Vagina (tissue), 2 donors: ENCODE data around the gene CREBBP. TPM values are rescaled to one million over a fixed set of nuclear protein-coding genes. Genes with fewer than 3 reads are reported as not detected.

Experiments
- DNase-seq, 2 donors: peaks; one replicate each; pipeline ENCODE4 v3.0.0-alpha.2; 2017; ENCODE audit errors: extremely low spot score in 2 of 2
- H3K27ac ChIP-seq: fragments of 200-600 bp; sonication (generic); one replicate; pipeline ENCODE4 v1.5.1; 2019
- H3K27me3 ChIP-seq: fragments of 200-600 bp; sonication (generic); one replicate; pipeline ENCODE4 v1.5.1; 2019
- H3K36me3 ChIP-seq, 2 donors: fragments of 200-600 bp; sonication (generic); one replicate each; pipeline ENCODE4 v1.5.1; 2017 to 2019
- H3K4me1 ChIP-seq: fragments of 200-600 bp; sonication (generic); one replicate; pipeline ENCODE4 v1.5.1; 2019
- H3K4me3 ChIP-seq, 2 donors: fragments of 200-600 bp; sonication (generic); 1 replicate in 1 of 2; 2 replicates in 1 of 2; pipeline ENCODE4 v1.5.1; 2016 to 2019
- H3K9me3 ChIP-seq: fragments of 200-600 bp; sonication (generic); one replicate; pipeline ENCODE4 v1.5.1; 2019
- CTCF ChIP-seq, 3 experiments: fragments of 450-650 bp in 2 of 3; fragments of 200-600 bp in 1 of 3; sonication (generic) in 1 of 3; IDR thresholded peaks; one replicate each; pipeline ENCODE4 v1.5.1; 2017 to 2019; ENCODE audit warnings: antibody characterized with exemption in 3 of 3, mild to moderate bottlenecking in 2 of 3, moderate library complexity in 2 of 3
- POLR2A ChIP-seq, 2 donors: fragments of 450-650 bp; IDR thresholded peaks; one replicate each; pipeline ENCODE4 v1.6.1; 2017; ENCODE audit warnings: antibody characterized with exemption in 2 of 2, mild to moderate bottlenecking in 2 of 2, moderate library complexity in 2 of 2
- POLR2AphosphoS5 ChIP-seq, 2 donors: sonication (generic); formaldehyde crosslinking; IDR thresholded peaks; one replicate each; pipeline ENCODE4 v1.9.0; 2017; ENCODE audit warnings: antibody characterized with exemption in 2 of 2, mild to moderate bottlenecking in 2 of 2, low read depth in 1 of 2; ENCODE audit not compliant: insufficient read depth in 1 of 2
- intact Hi-C: fragments of 100-400 bp; cut with DNase I; formaldehyde crosslinking; loops from one replicate; pipeline ENCODE4 v1.15.1; 2023
- total RNA-seq: library from RNA; depleted of rRNA; stranded (reverse); fragments of >200 nt; gene quantifications from one replicate; pipeline ENCODE4 v1.2.3, GENCODE V29; 2016

CREBBP gene
- total RNA-seq, 1 donor from 2014 or later, result 102 TPM

GRCh38 chr16:3789375-3790099, 91.0 kb downstream of the CREBBP start:
- H3K27me3 ChIP-seq, result no peaks in the 10 kb centered on the region
- peaks cover 0 to 26% of the 10 kb centered on the region in 2 donors for H3K36me3 ChIP-seq
- H3K9me3 ChIP-seq, result no peaks in the 10 kb centered on the region
- intact Hi-C loops, result no loop called here
- TF ChIP-seq POLR2A (IDR thresholded peaks at IDR 0.05) (no peak), POLR2AphosphoS5 (IDR thresholded peaks at IDR 0.05; ENCODE audit: insufficient read depth in 1 of 2, low read depth in 1 of 2) (no peak), CTCF (IDR thresholded peaks at IDR 0.05) (no peak)
- H3K27ac ChIP-seq, result no peak overlapping the region
- DNase-seq, result no peak
- H3K4me3 ChIP-seq, result no peak overlapping the region
- H3K4me1 ChIP-seq, result peaks cover 21% of the 10 kb centered on the region

GRCh38 chr16:3788711-3789374, 91.7 kb downstream of the CREBBP start:
- TF ChIP-seq POLR2A (IDR thresholded peaks at IDR 0.05), result no peak
- TF ChIP-seq POLR2AphosphoS5 (IDR thresholded peaks at IDR 0.05; ENCODE audit: insufficient read depth in 1 of 2, low read depth in 1 of 2), result no peak
- TF ChIP-seq CTCF (IDR thresholded peaks at IDR 0.05), result no peak
- Histone ChIP-seq H3K9me3 (no peaks in the 10 kb centered on the region), H3K4me3 (no peak overlapping the region), H3K4me1 (peaks cover 15% of the 10 kb centered on the region), H3K27me3 (no peaks in the 10 kb centered on the region), H3K27ac (no peak overlapping the region), H3K36me3 (peaks cover 0 to 26% of the 10 kb centered on the region in 2 donors)
- intact Hi-C loops, result no loop called here
- no peak for DNase-seq

- TF ChIP-seq CTCF (IDR thresholded peaks at IDR 0.05) (no peak), POLR2AphosphoS5 (IDR thresholded peaks at IDR 0.05; ENCODE audit: insufficient read depth in 1 of 2, low read depth in 1 of 2) (no peak), POLR2A (IDR thresholded peaks at IDR 0.05) (no peak)
- no peak overlapping the region for H3K4me3 ChIP-seq
- H3K4me1 ChIP-seq, result peaks cover 8% of the 10 kb centered on the region
- no peaks in the 10 kb centered on the region for H3K9me3 ChIP-seq
- peaks cover 0 to 26% of the 10 kb centered on the region in 2 donors for H3K36me3 ChIP-seq
- DNase-seq, result no peak
- no peak overlapping the region for H3K27ac ChIP-seq
- H3K27me3 ChIP-seq, result no peaks in the 10 kb centered on the region
- intact Hi-C loops, result no loop called here
These were observed 92.4 kb downstream of the CREBBP start for GRCh38 chr16:3787924-3788661.

- Histone ChIP-seq H3K4me1 (no peaks in the 10 kb centered on the region), H3K27ac (no peak overlapping the region), H3K4me3 (no peak overlapping the region), H3K36me3 (peaks cover 0 to 12% of the 10 kb centered on the region in 2 donors), H3K27me3 (no peaks in the 10 kb centered on the region), H3K9me3 (no peaks in the 10 kb centered on the region)
- no peak for DNase-seq
- intact Hi-C loops, result no loop called here
- TF ChIP-seq POLR2AphosphoS5 (IDR thresholded peaks at IDR 0.05; ENCODE audit: insufficient read depth in 1 of 2, low read depth in 1 of 2) (no peak), CTCF (IDR thresholded peaks at IDR 0.05) (no peak)
These were observed 95.1 kb downstream of the CREBBP start for GRCh38 chr16:3785413-3785812.
